HL-60 (cell line): ENCODE measurements around the gene RBM38.
A peak's percentile ranks its signal among the peaks of the same experiment; 100 is the strongest.

Source experiments
- DNase-seq, 2 experiments: peaks; one replicate each; pipeline ENCODE4 v3.0.0-alpha.2; 2010 to 2020; ENCODE audit warnings: low read depth in 1 of 2, low spot score in 1 of 2
- H3K27ac ChIP-seq: fragments of 250-450 bp; sonication (Bioruptor Pico); replicated peaks from 2 replicates; pipeline ENCODE4 v1.5.1; 2020; ENCODE audit warnings: mild to moderate bottlenecking, moderate library complexity
- H3K27me3 ChIP-seq: fragments of 250-450 bp; sonication (Bioruptor Pico); 2 replicates; pipeline ENCODE4 v1.5.1; 2021; ENCODE audit warnings: mild to moderate bottlenecking, moderate library complexity; ENCODE audit not compliant: insufficient read depth, poor library complexity, severe bottlenecking
- H3K4me3 ChIP-seq: replicated peaks from 2 replicates; pipeline ENCODE4 v1.5.1; 2011; ENCODE audit warnings: mild to moderate bottlenecking, control low read depth, low read length; ENCODE audit not compliant: insufficient read depth
- CTCF ChIP-seq: IDR thresholded peaks from one replicate; pipeline ENCODE4 v1.5.1; 2011; ENCODE audit warnings: low read length, control low read depth, inconsistent platforms; ENCODE audit not compliant: insufficient read depth
- GABPA ChIP-seq: IDR thresholded peaks from 2 replicates; pipeline ENCODE4 v1.6.1; 2012; ENCODE audit warnings: low read depth
- POLR2AphosphoS5 ChIP-seq: IDR thresholded peaks from 2 replicates; pipeline ENCODE4 v1.6.1; 2012; ENCODE audit warnings: low read depth
- REST ChIP-seq: IDR thresholded peaks from 2 replicates; pipeline ENCODE4 v1.6.1; 2012; ENCODE audit warnings: low read depth; ENCODE audit not compliant: insufficient replicate concordance
- SPI1 ChIP-seq: IDR thresholded peaks from 2 replicates; pipeline ENCODE4 v1.6.1; 2012; ENCODE audit warnings: low read depth, mild to moderate bottlenecking, borderline replicate concordance

Gene RBM38

GRCh38 chr20:57387463-57387862, 3.7 kb upstream of the RBM38 start:
- DNase-seq, result no peak
- TF ChIP-seq SPI1 (no peak), CTCF (no peak), POLR2AphosphoS5 (no peak), REST (no peak), GABPA (no peak)
- Histone ChIP-seq H3K27ac (no peak overlapping the region), H3K27me3 (no peaks in the 10 kb centered on the region), H3K4me3 (no peak overlapping the region)

- Histone ChIP-seq H3K27ac (no peak overlapping the region), H3K4me3 (no peak overlapping the region), H3K27me3 (no peaks in the 10 kb centered on the region)
- TF ChIP-seq CTCF, result no peak
- TF ChIP-seq POLR2AphosphoS5, result no peak
- TF ChIP-seq REST, result no peak
- TF ChIP-seq SPI1, result no peak
- TF ChIP-seq GABPA, result no peak
- DNase-seq, result no peak
These were observed 3.2 kb upstream of the RBM38 start for GRCh38 chr20:57387945-57388371.

- H3K27ac ChIP-seq, result 0 out of 2 replicates have a peak overlapping the region, but pooled peaks have one; percentile 15
- H3K27me3 ChIP-seq, result no peaks in the 10 kb centered on the region
- no peak for DNase-seq
- H3K4me3 ChIP-seq, result no peak overlapping the region
- TF ChIP-seq GABPA (no peak), REST (no peak), POLR2AphosphoS5 (no peak), SPI1 (no peak), CTCF (no peak)
These were observed 2.1 kb upstream of the RBM38 start for GRCh38 chr20:57388953-57389694.
